Left renal pelvis (tissue), 4 donors: ENCODE measurements around the gene METTL4. TPM values are rescaled to one million over a fixed set of nuclear protein-coding genes. Genes with fewer than 3 reads are reported as not detected.

ENCODE experiments used
- DNase-seq, 4 donors: peaks; one replicate each; pipeline ENCODE4 v3.0.0-alpha.2; 2013; ENCODE audit warnings: low read depth in 4 of 4, low spot score in 3 of 4
- polyA plus RNA-seq, 4 donors: library from polyadenylated mRNA; unstranded; fragments of 120-200 nt; gene quantifications; one replicate each; pipeline ENCODE4 v1.2.1, GENCODE V29; 2013; ENCODE audit not compliant: insufficient read length in 4 of 4

The METTL4 gene
- polyA plus RNA-seq: 10 to 100 TPM; 17.3 to 21.4 (median 19.4) TPM

- peak; percentile 80 to 83 (median 81) for DNase-seq
Observed at GRCh38 chr18:2571200-2572170, at the start of gene METTL4, which contains the start of gene NDC80. TSS of gene METTL4 (minus strand) at chr18:2571505. CDS start at chr18:2567216, 4,289 bp downstream. TSS of gene NDC80 (plus strand) at chr18:2571557. CDS start at chr18:2572986, 1,429 bp downstream.

- no peak for DNase-seq
Observed at GRCh38 chr18:2618009-2618408, 46.7 kb upstream of the METTL4 start.

- no peak for DNase-seq
Observed at GRCh38 chr18:2617401-2617998, 46.2 kb upstream of the METTL4 start.

- no peak for DNase-seq
Observed at GRCh38 chr18:2612996-2613395, 41.7 kb upstream of the METTL4 start.

- no peak for DNase-seq
Observed at GRCh38 chr18:2610549-2610948, 39.2 kb upstream of the METTL4 start.

GRCh38 chr18:2609604-2610003 is 38.3 kb upstream of the METTL4 start:
- no peak for DNase-seq

- DNase-seq: no peak
Observed at GRCh38 chr18:2606335-2606734, 35.0 kb upstream of the METTL4 start.

GRCh38 chr18:2602844-2603243 is 31.5 kb upstream of the METTL4 start:
- DNase-seq: no peak

GRCh38 chr18:2597639-2598038 is 26.3 kb upstream of the METTL4 start:
- DNase-seq: no peak

GRCh38 chr18:2590303-2590702 is 19.0 kb upstream of the METTL4 start:
- DNase-seq: no peak

- no peak for DNase-seq
Observed at GRCh38 chr18:2589345-2590068, 18.2 kb upstream of the METTL4 start.

GRCh38 chr18:2588666-2589344 is 17.5 kb upstream of the METTL4 start:
- DNase-seq: no peak

- DNase-seq: no peak
Observed at GRCh38 chr18:2587788-2588187, 16.5 kb upstream of the METTL4 start.

GRCh38 chr18:2573408-2573807 is 2.1 kb upstream of the METTL4 start:
- DNase-seq: no peak

- no peak for DNase-seq
Observed at GRCh38 chr18:2572892-2573291, 1.6 kb upstream of the METTL4 start.

GRCh38 chr18:2572171-2572569 is 865 bp upstream of the METTL4 start:
- DNase-seq: no peak

- DNase-seq: peak in 2 of 4 donors; percentile 29 to 54
Observed at GRCh38 chr18:2570772-2571199, 519 bp downstream of the METTL4 start.

GRCh38 chr18:2569338-2570207 is 1.7 kb downstream of the METTL4 start:
- no peak for DNase-seq

GRCh38 chr18:2568605-2569004 is 2.7 kb downstream of the METTL4 start:
- DNase-seq: no peak
